Middle frontal gyrus (tissue), 1 donor: ENCODE measurements around the gene NUFIP2.
"Not testable (repeated sequence)": the region's sequence is repeated elsewhere in the genome, so short reads cannot be mapped to it uniquely, and the experiment has no call there.

ENCODE experiments used
- DNase-seq: peaks from one replicate; pipeline ENCODE4 v3.0.0-alpha.2; 2015; ENCODE audit warnings: low spot score; ENCODE audit errors: extremely low spot score

Gene NUFIP2

DNA sequence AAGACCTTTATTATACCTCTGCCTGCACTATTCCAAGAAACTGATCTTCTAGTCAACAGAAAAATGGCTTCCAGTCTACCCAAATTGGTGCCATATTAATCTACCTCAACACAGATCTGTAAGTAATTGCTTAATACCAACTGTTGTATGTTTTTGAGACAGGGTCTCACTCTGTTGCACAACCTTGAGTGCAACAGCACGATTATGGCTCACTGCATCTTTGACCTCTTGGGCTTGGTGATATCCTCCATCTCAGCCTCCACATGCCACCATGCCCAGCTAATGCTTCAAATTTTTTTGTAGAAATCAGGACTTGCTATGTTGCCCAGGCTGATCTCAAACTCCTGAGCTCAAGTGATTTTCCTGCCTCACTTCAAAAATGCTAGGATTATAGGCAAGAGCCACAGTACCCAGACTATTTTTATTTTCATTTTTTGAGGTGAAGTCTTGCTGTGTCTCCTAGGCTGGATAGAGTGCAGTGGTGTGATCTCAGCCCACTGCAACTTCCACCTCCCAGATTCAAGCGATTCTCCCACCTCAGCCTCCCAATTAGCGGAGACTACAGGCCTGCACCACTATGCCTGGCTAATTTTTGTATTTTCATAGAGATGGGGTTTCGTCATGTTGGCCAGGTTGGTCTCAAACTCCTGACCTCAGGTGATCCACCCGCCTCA lies 14.4 kb downstream of the NUFIP2 start:
- DNase-seq, result no peak

GRCh38 chr17:29278692-29279091 lies 15.3 kb downstream of the NUFIP2 start:
- no peak for DNase-seq

- no peak for DNase-seq
Observed at GRCh38 chr17:29273924-29274323, 20.0 kb downstream of the NUFIP2 start.

DNA sequence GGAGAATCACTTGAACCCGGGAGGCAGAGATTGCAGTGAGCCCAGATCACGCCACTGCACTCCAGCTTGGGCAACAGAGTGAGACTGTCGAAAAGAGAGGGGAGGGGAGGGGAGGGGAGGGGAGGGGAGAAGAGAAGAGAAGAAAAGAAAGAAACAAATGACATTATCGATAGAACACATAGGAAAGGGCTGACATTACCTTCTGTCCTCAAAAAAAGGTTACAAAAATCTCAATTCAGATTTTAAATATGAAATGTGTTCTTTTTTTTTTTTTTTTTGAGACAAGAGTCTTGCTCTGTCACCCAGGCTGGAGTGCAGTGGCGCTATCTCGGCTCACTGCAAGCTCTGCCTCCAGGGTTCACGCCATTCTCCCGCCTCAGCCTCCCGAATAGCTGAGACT lies 22.0 kb downstream of the NUFIP2 start:
- not testable (repeated sequence) for DNase-seq

- no peak for DNase-seq
Observed at GRCh38 chr17:29263916-29264315, 30.0 kb downstream of the NUFIP2 start.

DNA sequence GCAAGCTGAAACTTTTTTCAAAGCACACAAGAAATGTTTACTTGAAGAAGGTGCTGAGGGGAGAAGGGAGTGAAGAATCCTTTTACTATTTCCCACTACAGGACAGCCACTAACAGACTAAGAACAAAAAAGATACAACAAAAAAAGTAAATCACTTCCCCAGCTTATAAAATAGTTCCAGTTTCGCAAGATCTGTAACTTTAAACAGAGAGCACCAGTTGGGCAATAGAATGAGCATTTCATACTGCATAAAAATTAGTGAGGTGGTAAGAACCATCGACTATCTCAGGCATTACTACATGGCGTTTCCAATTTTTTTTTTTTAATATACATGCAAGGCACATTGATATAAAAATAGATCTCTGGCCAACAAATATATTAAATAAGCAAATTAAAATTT lies 36.2 kb downstream of the NUFIP2 start:
- DNase-seq, result no peak

GRCh38 chr17:29256735-29257466 lies 37.0 kb downstream of the NUFIP2 start:
- DNase-seq, result no peak

GRCh38 chr17:29255926-29256522 lies 37.9 kb downstream of the NUFIP2 start:
- no peak for DNase-seq

DNA sequence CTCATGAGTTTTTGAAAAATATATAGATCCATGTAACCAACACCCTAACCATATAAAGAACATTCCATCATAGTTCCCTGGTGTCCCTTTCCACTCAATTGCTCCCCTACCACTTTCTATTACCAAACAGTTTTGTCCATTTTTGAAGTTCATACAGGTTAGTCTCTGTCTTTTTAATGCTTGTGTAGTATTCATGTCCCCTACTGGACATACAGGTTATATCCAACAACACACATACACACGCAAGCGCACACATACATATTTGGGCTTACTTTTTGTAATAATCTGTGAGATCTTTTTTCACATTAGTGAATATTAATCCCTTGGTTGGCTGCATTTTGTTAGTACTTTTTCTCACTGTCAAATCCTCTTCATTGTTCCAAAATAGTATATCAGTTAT lies 40.9 kb downstream of the NUFIP2 start:
- no peak for DNase-seq

GRCh38 chr17:29252101-29252791 lies 41.7 kb downstream of the NUFIP2 start:
- no peak for DNase-seq

DNA sequence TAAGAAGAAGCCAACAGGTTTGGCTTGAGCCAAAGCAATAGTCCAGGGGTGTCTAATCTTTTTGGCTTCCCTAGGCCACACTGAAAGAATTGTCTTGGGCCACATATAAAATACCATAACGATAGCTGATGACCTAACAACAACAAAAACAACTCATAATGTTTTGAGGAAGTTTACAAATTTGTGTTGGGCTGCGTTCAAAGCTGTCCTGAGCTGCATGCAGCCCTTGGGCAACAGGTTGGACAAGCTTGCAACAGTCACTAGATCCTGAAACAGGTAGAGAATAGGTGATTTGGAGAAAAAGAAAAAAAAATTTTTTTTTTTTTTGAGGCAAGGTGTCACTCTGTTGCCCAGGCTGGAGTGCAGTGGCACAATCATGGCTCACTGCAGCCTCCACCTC lies 42.8 kb downstream of the NUFIP2 start:
- no peak for DNase-seq

DNA sequence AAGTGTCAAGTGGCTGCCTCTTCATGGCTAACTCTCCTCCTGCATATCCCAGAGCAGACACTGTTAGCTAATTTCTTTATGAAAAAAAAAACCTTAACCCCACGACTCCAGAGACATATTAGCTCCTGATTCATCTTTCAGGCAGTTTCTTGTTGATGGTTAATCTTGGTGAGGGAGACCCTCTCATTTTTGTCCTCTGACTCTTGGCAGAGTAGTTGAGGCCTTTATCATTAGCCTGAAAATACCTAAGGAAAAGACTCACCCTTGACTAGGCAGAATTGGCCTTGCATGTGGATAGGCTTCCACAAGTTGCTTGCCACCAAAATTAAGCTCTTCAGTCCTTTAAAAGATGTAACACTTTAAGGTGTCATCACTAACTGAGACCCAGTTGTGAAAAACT lies 43.3 kb downstream of the NUFIP2 start:
- no peak for DNase-seq

DNA sequence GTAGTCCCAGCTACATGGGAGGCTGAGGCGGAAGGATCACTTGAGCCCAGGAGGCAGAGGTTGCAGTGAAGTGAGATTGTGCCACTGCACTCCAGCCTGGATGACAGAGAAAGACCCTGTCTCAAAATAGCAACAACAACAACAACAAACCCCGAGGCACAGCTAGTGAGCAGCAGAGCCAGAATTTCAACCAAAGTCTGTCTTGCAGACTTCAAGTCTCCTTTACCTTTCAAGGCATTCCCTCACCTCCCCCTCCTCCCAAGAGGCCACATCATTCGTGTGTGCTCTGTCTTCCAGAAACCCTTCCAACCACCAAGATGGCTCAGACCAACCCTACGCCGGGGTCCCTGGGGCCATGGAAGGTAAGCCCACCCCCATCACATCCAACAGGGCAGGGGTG lies 45.1 kb downstream of the NUFIP2 start:
- DNase-seq, result no peak

- no peak for DNase-seq
Observed at GRCh38 chr17:29247219-29247618, 46.7 kb downstream of the NUFIP2 start.

DNA sequence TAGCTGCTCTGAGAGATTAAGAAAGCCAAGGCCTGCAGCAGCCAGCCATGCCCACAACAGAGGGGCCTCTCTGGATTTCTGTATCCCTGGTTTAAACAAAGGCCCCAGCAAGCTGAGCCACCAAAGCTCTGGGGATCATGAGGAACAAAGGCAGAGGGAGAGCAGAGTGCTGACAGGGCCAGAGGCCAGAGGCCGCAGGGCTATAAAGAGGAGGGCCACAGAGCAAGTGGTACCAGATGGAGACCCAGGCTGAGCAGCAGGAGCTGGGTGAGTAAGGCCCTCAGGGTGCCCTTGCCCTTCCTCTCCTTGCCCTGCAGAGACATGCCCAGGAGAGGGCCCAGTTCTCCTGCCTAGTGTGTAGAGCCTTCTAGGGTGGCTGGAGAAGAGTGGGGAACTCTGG lies 47.3 kb downstream of the NUFIP2 start, which contains the start of gene CRYBA1:
Gene CRYBA1 (plus strand): TSS at position 232 of the 400 bp plus-strand sequence. CDS start 5 bp downstream, at position 237.
- no peak for DNase-seq

DNA sequence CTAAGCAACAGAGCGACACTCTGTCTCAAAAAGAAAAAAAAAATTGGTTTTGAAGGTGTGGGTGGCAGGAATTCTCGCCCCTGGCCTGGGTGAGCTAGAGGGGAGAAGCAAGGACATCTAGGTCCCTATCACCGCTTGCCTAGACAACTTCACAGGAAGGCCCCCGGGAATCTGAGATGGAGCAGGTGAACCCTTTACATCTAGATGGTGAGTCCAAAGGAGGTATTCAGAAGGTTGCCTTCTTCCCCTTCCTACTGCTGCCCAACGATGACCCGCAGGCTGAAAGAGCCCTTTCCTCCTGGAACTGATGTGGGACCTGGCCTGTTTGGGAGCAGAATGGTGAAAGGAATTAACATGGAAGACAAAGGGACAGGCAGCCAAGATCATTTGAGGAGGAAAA lies 48.5 kb downstream of the NUFIP2 start:
- DNase-seq, result no peak

- no peak for DNase-seq
Observed at GRCh38 chr17:29243792-29244191, 50.2 kb downstream of the NUFIP2 start.

- no peak for DNase-seq
Observed at GRCh38 chr17:29242790-29243189, 51.2 kb downstream of the NUFIP2 start.

DNA sequence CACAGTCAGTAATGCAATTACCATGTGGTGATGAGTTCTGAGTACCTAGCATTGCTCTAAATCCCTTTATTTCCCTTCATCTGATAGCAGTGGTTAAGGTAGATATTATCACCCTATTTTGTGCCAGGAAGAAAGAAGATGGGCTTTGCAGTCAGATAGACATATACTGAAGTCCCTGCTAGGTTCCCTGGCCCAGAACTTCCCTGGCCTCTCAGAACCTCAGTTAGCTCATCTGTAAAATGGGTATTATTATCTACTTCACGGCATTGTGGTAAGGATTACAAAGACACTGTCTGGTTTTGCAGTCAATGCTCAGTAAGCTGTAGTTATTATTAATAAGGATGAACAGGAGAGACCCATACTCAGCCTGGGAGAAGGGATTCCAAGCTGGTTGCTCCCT lies 51.9 kb downstream of the NUFIP2 start:
- no peak for DNase-seq

DNA sequence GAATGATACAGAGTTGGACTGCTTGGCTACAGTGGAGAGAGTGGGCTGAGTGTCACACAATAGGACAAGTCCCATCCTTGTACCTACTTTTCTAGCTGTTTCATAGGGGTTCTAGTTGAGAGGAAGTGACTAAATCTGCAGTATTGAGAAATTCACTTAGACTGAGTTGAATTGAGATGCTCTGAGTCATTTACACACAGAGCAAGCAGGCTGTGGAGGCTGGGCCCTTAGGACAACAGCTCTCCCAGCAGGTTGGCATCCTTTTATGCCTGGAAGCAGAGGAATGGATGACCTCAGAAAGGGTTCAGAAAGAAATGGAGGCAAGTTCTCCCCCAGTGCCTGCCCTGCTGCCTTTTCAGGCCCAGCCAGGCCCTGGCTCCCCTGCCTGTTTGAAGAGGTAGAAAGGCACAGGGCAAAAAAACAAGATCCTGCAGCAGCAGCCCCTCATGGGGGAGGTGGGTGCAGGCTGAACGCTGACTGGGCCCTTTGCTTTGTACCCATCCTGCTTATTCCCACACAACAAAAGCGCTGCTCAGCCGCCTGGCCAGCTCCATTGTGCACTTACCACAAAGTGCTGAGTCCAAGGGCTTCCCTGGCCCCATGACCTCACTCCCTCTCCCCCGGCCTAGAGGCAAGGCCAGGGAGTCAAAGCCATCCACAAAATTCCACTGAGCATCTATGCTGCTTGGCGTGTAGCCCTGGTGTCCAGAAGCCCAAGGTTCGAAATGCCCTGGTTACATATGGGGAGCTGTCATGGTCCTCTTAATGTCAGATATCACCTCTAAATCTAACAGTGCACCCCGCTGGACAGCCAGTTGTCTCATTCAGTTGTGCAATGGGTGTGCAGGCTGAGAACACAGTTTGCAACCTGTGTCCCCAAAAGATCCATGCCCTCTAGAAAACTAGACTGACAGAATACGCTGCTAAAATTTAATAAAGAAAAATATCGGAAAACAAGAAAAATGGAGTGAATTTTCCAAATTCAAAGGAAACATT lies 52.7 kb downstream of the NUFIP2 start:
- DNase-seq, result no peak

- DNase-seq, result no peak
Observed at GRCh38 chr17:29240477-29240876, 53.5 kb downstream of the NUFIP2 start.
